Measurements from ENCODE around the gene SRSF3. TPM values are rescaled to one million over a fixed set of nuclear protein-coding genes. Genes with fewer than 3 reads are reported as not detected.

The SRSF3 gene
- total and polyA plus RNA-seq, 9 of the 15 experiments (the other 6 are each of a cell fraction or from before 2014, with no cell fraction given) = 337 to 1,200 (median 518) TPM

GRCh38 chr6:36581716-36582115 lies 12.4 kb upstream of the SRSF3 start:
- H3K4me1 ChIP-seq (replicated peaks in 1 of 2; ENCODE audit: control insufficient read depth in 2 of 2, insufficient read depth in 2 of 2, low read length in 2 of 2) = peaks cover 16 to 21% of the 10 kb centered on the region in 2 experiments; a peak in 4 of 5 replicates
- in situ Hi-C loops (cut with MboI) = no loop called here
- H3K9ac ChIP-seq (ENCODE audit: insufficient read depth in 1 of 2, low read depth in 2 of 2, low read length in 2 of 2) = no peak overlapping the region
- CTCF ChIA-PET (ENCODE audit: low intra/inter-chr PET ratio) = no interaction called here
- FAIRE-seq (no peak), DNase-seq (ENCODE audit: extremely low read depth in 1 of 4, low spot score in 3 of 4) (no peak), ATAC-seq (no peak)
- H3K27me3 ChIP-seq (ENCODE audit: control insufficient read depth in 2 of 2, insufficient read depth in 2 of 2, low read length in 2 of 2) = no peaks in the 10 kb centered on the region
- TF ChIP-seq BHLHE40 (IDR thresholded peaks at IDR 0.05; ENCODE audit: low read length) (no peak), CHD2 (IDR thresholded peaks at IDR 0.05; ENCODE audit: low read depth, low read length) (no peak), ZNF75A (CRISPR knock-in tag; IDR thresholded peaks at IDR 0.05) (no peak), ZFX (CRISPR knock-in tag; IDR thresholded peaks at IDR 0.05) (no peak), SIX5 (IDR thresholded peaks at IDR 0.05; ENCODE audit: borderline replicate concordance in 1 of 2, insufficient read depth in 1 of 2, low read depth in 1 of 2, low read length in 2 of 2) (no peak), YY1 (IDR thresholded peaks at IDR 0.05; ENCODE audit: borderline replicate concordance in 1 of 3, control insufficient read depth in 1 of 3, extremely low read depth in 1 of 3, insufficient read depth in 3 of 3, insufficient read length in 1 of 3, insufficient replicate concordance in 2 of 3, low read depth in 1 of 3, low read length in 2 of 3) (no peak), KAT8 (IDR thresholded peaks at IDR 0.05; ENCODE audit: low read depth) (no peak), ZSCAN29 (IDR thresholded peaks at IDR 0.05) (no peak), ID3 (CRISPR knock-in tag; IDR thresholded peaks at IDR 0.05) (no peak), ID3 (tag; IDR thresholded peaks at IDR 0.05) (no peak), SMARCC2 (IDR thresholded peaks at IDR 0.05; ENCODE audit: low read depth) (no peak), SETDB1 (IDR thresholded peaks at IDR 0.05; ENCODE audit: low read length) (no peak), RFX5 (IDR thresholded peaks at IDR 0.05; ENCODE audit: low read depth, low read length) (no peak), FOXA1 (IDR thresholded peaks at IDR 0.05; ENCODE audit: borderline replicate concordance) (no peak), TFE3 (CRISPR knock-in tag; IDR thresholded peaks at IDR 0.05) (no peak), DEAF1 (CRISPR knock-in tag; IDR thresholded peaks at IDR 0.05) (no peak), CGGBP1 (CRISPR knock-in tag; IDR thresholded peaks at IDR 0.05) (no peak), CAMTA2 (CRISPR knock-in tag; conservative IDR thresholded peaks at IDR 0.05) (no peak), GMEB1 (CRISPR knock-in tag; IDR thresholded peaks at IDR 0.05) (no peak)
- H4K20me1 ChIP-seq (replicated peaks; ENCODE audit: control insufficient read depth, insufficient read depth, low read length) = no peaks in the 10 kb centered on the region
- H3K4me3 ChIP-seq = no peak overlapping the region
- H3K27ac ChIP-seq (ENCODE audit: extremely low read depth, low read depth, low read length) = no peak overlapping the region
- H3K9me1 ChIP-seq (ENCODE audit: control insufficient read depth, insufficient read depth, low read length) = no peaks in the 10 kb centered on the region
- WGBS (ENCODE audit: insufficient coverage, low coverage, missing lambda C conversion rate) = 20% methylated on average over 4 of the region's 4 CpGs
- no peak overlapping the region for H2AFZ ChIP-seq (ENCODE audit: low read depth, low read length)
- intact Hi-C loops (cut with micrococcal nuclease) = no loop called here
- no TSS peak for BruUV-seq (replicated peaks)
- POLR2A ChIA-PET = interaction anchor here (0.6 to 6.9 kb wide), 3 partner anchors 14 to 162 kb away, joined by 3 to 88 read pairs (median 3); partner anchors contain the start of gene SRSF3
- no peaks in the 10 kb centered on the region for H3K36me3 ChIP-seq (ENCODE audit: control insufficient read depth, insufficient read depth, low read length)
- no peaks in the 10 kb centered on the region for H3K79me2 ChIP-seq (ENCODE audit: control insufficient read depth, insufficient read depth, low read length)
- H3K4me2 ChIP-seq (ENCODE audit: insufficient read depth, low read length) = no peak overlapping the region
- H3K9me3 ChIP-seq (replicated peaks; ENCODE audit: control insufficient read depth, insufficient read depth, low read depth, low read length) = no peaks in the 10 kb centered on the region
